NCI-H774 (cell line): ENCODE data around the gene BSN.

Experiments
- DNase-seq: peaks from one replicate; lab custom pipeline; 2025; lab: John Stamatoyannopoulos, UW

Gene BSN

GRCh38 chr3:49716691-49717210 lies 162.5 kb downstream of the BSN start:
- no peak for DNase-seq

- DNase-seq = no peak
These were observed 163.1 kb downstream of the BSN start for GRCh38 chr3:49717211-49717958.

GRCh38 chr3:49717959-49718857 lies 163.9 kb downstream of the BSN start:
- DNase-seq = no peak

GRCh38 chr3:49718858-49719213 lies 164.6 kb downstream of the BSN start:
- DNase-seq = no peak

- peak; percentile 75 for DNase-seq
These were observed 165.1 kb downstream of the BSN start, which contains the start of gene AMIGO3 for GRCh38 chr3:49719214-49719884. TSS of gene AMIGO3 (minus strand) at chr3:49719684. CDS start at chr3:49719465, 219 bp downstream.
